Stimulated activated CD8-positive, alpha-beta memory T cell treated with anti-CD3 and anti-CD28 coated beads, Interleukin-15, amount 100 ng/mL, for 4 hours (primary cell): Measurements from ENCODE around the gene TEX48.

Experiments used
- DNase-seq, 2 donors: peaks; one replicate each; pipeline ENCODE4 v3.0.0-alpha.2; 2020; ENCODE audit warnings: low read depth in 2 of 2

Gene TEX48

DNA sequence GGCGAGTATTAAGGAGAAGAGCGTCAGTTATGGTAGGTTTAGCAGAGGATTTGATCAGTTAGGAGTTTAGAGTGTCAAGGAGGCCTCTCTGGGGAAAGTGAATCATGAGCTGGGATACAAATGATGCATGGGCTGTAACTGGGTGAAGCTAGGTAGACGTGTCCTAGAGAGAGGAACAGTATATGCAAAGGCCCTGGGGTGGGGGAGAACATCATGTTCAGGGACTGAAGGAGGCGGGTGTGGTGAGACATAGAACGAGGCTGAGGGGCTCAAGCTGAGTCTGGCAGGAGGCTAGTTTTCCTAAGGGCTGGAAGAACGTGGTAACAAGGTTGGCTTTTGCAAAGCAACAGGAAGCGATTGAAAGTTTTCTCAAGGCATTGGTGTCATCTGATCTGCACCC is 60.4 kb downstream of the TEX48 start:
- no peak for DNase-seq

DNA sequence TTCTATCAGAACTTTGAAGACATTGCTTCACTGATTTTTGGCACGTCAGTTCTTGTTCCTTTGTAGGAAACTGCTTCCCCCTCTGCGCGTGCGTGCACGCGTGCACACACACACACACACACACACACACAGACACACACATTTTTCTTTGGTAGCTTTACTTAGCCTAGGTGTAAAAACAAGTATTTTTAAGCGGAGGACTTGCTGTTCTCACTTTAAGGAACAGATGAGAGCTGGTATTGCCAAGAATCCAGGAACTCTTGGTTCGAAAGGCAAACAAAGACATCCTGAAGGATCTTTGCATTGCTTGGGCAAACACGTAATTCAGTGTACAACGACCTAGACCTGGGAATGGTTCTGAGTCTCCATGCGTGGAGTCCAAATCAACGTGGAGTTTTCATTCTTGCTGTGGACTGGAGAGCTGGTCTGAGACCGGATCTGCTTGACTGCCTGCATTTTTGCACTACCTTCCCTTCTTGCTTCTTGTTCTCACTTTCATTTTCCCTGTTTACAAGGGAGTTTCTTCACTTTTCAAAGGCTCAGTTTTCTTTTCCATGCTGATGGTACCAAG is 62.7 kb downstream of the TEX48 start:
- no peak for DNase-seq

DNA sequence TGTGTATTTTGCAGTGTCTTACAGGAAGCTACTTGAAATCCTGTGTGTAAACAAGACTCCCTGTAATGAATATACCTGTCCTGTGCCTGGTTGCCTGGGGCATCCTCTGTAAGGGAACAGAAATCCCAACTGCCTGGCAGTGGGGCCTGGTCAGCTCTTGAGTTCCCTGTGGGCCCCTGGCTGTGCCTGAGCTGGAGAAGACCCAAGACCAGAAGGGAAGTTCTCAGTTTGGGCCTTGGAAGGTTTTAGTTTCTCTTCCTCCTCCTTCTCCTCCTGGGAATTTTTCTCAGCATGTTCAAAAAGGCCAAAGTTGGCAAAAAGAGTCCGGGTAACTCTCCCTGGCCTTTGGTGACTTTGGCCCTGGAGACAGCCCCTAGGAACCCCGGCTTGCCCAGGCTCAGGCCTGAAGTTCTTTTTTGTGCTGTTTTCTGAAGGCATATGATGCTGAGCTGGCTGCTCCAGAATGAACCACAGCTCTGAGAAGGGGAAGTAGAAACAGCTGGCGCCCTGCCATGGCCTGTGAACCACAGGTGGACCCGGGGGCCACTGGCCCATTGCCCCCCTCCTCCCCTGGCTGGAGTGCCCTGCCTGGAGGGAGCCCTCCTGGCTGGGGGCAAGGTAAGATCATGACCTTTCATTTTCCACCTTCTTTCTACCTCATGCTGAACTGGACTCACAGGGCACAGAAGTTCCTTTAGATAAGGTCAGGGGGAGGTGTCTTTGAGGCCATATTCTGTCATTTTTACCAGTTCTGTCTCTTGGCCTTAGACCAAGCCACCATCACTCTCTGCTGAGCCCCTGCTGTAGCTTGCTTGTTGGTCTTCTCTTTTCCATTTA is 65.1 kb downstream of the TEX48 start:
- DNase-seq: no peak
